Endothelial cell of umbilical vein (primary cell): ENCODE measurements around the gene VAV2. TPM values are rescaled to one million over a fixed set of nuclear protein-coding genes. Genes with fewer than 3 reads are reported as not detected.

Experiments
- BruUV-seq: library from RNA; stranded (reverse); fragments of 400-500 nt; replicated peaks from 2 replicates; lab custom pipeline; 2021; lab: Mats Ljungman, UMichigan
- CTCF ChIA-PET: fragments of 300-600, 350-600 bp; sonication (Branson Sonifier 250); formaldehyde crosslinking; loops from one replicate; lab custom pipeline; 2021; ENCODE audit warnings: antibody characterized with exemption, inconsistent platforms; lab: Charles Lee
- POLR2A ChIA-PET: fragments of 300-600, 350-600 bp; sonication (Branson Sonifier 250); formaldehyde crosslinking; loops from one replicate; lab custom pipeline; 2021; ENCODE audit warnings: antibody characterized with exemption, inconsistent platforms; lab: Charles Lee
- DNase-seq: peaks from one replicate; pipeline ENCODE4 v3.0.0-alpha.2; 2011; ENCODE audit warnings: low read depth, low spot score
- FAIRE-seq: peaks from 2 replicates; lab custom pipeline; 2011; peaks lifted over from hg19 to GRCh38; lab: Jason Lieb, UNC
- H2AFZ ChIP-seq: 2 replicates; pipeline ENCODE4 v1.6.0; 2012; ENCODE audit warnings: low read depth, low read length, control low read depth, inconsistent platforms
- H3K27ac ChIP-seq: 2 replicates; pipeline ENCODE4 v1.5.1; 2011; ENCODE audit warnings: low read depth, mild to moderate bottlenecking, control low read depth, low read length, moderate library complexity; ENCODE audit not compliant: insufficient read depth
- H3K27me3 ChIP-seq, 2 experiments: 2 replicates each; pipeline versions ENCODE4 v1.6.0 to v1.6.1; 2011; ENCODE audit warnings: low read length in 2 of 2, mixed read lengths in 1 of 2; ENCODE audit not compliant: control insufficient read depth in 2 of 2, insufficient read depth in 2 of 2
- H3K36me3 ChIP-seq, 2 experiments: 2 replicates in 1 of 2; 3 replicates in 1 of 2; pipeline ENCODE4 v1.5.1; 2011; ENCODE audit warnings: low read length in 2 of 2, mild to moderate bottlenecking in 1 of 2, moderate library complexity in 1 of 2; ENCODE audit not compliant: control insufficient read depth in 2 of 2, insufficient read depth in 2 of 2; ENCODE audit errors: extremely low read depth in 1 of 2
- H3K4me1 ChIP-seq: 3 replicates; pipeline ENCODE4 v1.5.1; 2011; ENCODE audit warnings: mild to moderate bottlenecking, low read length; ENCODE audit not compliant: control insufficient read depth, insufficient read depth; ENCODE audit errors: extremely low read depth
- H3K4me2 ChIP-seq: 2 replicates; pipeline ENCODE4 v1.6.1; 2011; ENCODE audit warnings: low read length, control low read depth, mixed read lengths; ENCODE audit not compliant: insufficient read depth
- H3K4me3 ChIP-seq, 3 experiments: fragments of 200-600 bp in 1 of 3; sonication (generic), shearing (Covaris generic) in 1 of 3; replicated peaks in 1 of 3; 2 replicates each; pipeline ENCODE4 v1.5.1; 2011 to 2016; ENCODE audit warnings: control low read depth in 3 of 3, low read length in 3 of 3, mild to moderate bottlenecking in 2 of 3, inconsistent platforms in 1 of 3, low read depth in 1 of 3, moderate library complexity in 1 of 3; ENCODE audit not compliant: insufficient read depth in 1 of 3
- H3K79me2 ChIP-seq: 2 replicates; pipeline ENCODE4 v1.6.0; 2012; ENCODE audit warnings: low read length, inconsistent platforms; ENCODE audit not compliant: control insufficient read depth, insufficient read depth
- H3K9ac ChIP-seq: replicated peaks from 2 replicates; pipeline ENCODE3; 2011; ENCODE audit warnings: low read length, control low read depth; ENCODE audit not compliant: insufficient read depth; ENCODE audit errors: extremely low read depth
- H3K9me1 ChIP-seq: replicated peaks from 3 replicates; pipeline ENCODE4 v1.6.0; 2011; ENCODE audit warnings: mild to moderate bottlenecking, low read length; ENCODE audit not compliant: control insufficient read depth, insufficient read depth; ENCODE audit errors: extremely low read depth
- H3K9me3 ChIP-seq: replicated peaks from 2 replicates; pipeline ENCODE4 v1.5.1; 2012; ENCODE audit warnings: low read length, inconsistent platforms; ENCODE audit not compliant: control insufficient read depth, insufficient read depth
- H4K20me1 ChIP-seq: replicated peaks from 2 replicates; pipeline ENCODE3; 2011; ENCODE audit warnings: mild to moderate bottlenecking, low read length; ENCODE audit not compliant: control insufficient read depth, insufficient read depth; ENCODE audit errors: extremely low read depth
- CTCF ChIP-seq, 2 donors: IDR thresholded peaks; 1 replicate in 1 of 2; 2 replicates in 1 of 2; pipeline ENCODE4 v1.5.1; 2011; ENCODE audit warnings: low read length in 2 of 2, mild to moderate bottlenecking in 2 of 2, moderate library complexity in 2 of 2, control low read depth in 1 of 2, inconsistent platforms in 1 of 2, low read depth in 1 of 2; ENCODE audit not compliant: insufficient read depth in 1 of 2; ENCODE audit errors: extremely low read depth in 1 of 2
- EZH2 ChIP-seq: IDR thresholded peaks from 2 replicates; pipeline ENCODE4 v1.6.1; 2012; ENCODE audit warnings: borderline replicate concordance, low read depth, mild to moderate bottlenecking, moderate library complexity, low read length, inconsistent platforms; ENCODE audit not compliant: severe bottlenecking
- FOS ChIP-seq: IDR thresholded peaks from 2 replicates; pipeline ENCODE4 v1.6.1; 2011; ENCODE audit warnings: mild to moderate bottlenecking, low read length, moderate library complexity, borderline replicate concordance; ENCODE audit not compliant: insufficient read depth
- GATA2 ChIP-seq: IDR thresholded peaks from 2 replicates; pipeline ENCODE4 v1.7.0; 2011; ENCODE audit warnings: low read depth, mild to moderate bottlenecking, moderate library complexity, mixed read lengths, low read length; ENCODE audit not compliant: insufficient read length, insufficient read depth
- JUN ChIP-seq: IDR thresholded peaks from 2 replicates; pipeline ENCODE4 v1.6.1; 2011; ENCODE audit warnings: borderline replicate concordance, low read depth; ENCODE audit not compliant: insufficient read length, insufficient read depth
- MAX ChIP-seq: IDR thresholded peaks from 2 replicates; pipeline ENCODE4 v1.6.1; 2011; ENCODE audit not compliant: insufficient read depth, insufficient read length
- MYC ChIP-seq: IDR thresholded peaks from one replicate; pipeline ENCODE4 v1.6.1; 2011; ENCODE audit warnings: mild to moderate bottlenecking, low read depth, low read length
- POLR2A ChIP-seq: IDR thresholded peaks from 2 replicates; pipeline ENCODE4 v1.6.1; 2012; ENCODE audit warnings: low read depth, mild to moderate bottlenecking, control low read depth, low read length
- POLR2AphosphoS5 ChIP-seq: IDR thresholded peaks from 2 replicates; pipeline ENCODE4 v1.6.1; 2012; ENCODE audit warnings: low read depth, mild to moderate bottlenecking, control low read depth, low read length, moderate library complexity; ENCODE audit not compliant: insufficient read depth
- dilution Hi-C: fragments of 300-500 bp; cut with MboI; formaldehyde crosslinking; loops from one replicate; pipeline ENCODE4 v1.15.0; 2019; ENCODE audit warnings: low sequenced_read_pairs; ENCODE audit not compliant: extremely low pct_ligation_motif_present
- intact Hi-C: fragments of 100-400 bp; cut with micrococcal nuclease; formaldehyde crosslinking; loops from one replicate; pipeline ENCODE4 v1.10.0; 2022
- polyA plus RNA-seq, 4 experiments: library from polyadenylated mRNA; depleted of rRNA in 3 of 4; stranded (reverse) in 3 of 4; unstranded in 1 of 4; fragments of >200 nt; gene quantifications; 2 replicates each; pipeline versions ENCODE4 v1.2.1 to v1.2.3, GENCODE V29; 2011 to 2012; ENCODE audit warnings: missing spikeins in 1 of 4
- total RNA-seq: library from RNA; stranded (reverse); gene quantifications from 2 replicates; pipeline ENCODE4 v1.2.3, GENCODE V29; 2021

The VAV2 gene
- total and polyA plus RNA-seq, 2 donors (not counting 3 experiments of a cell fraction or from before 2014, with no cell fraction given), result 10.6 to 30.6 TPM

- DNase-seq (no peak), FAIRE-seq (no peak)
- Histone ChIP-seq H3K4me1 (no peaks in the 10 kb centered on the region), H3K27ac (no peak overlapping the region), H3K27me3 (no peaks in the 10 kb centered on the region), H3K9me3 (no peaks in the 10 kb centered on the region), H2AFZ (no peak overlapping the region), H3K36me3 (peaks cover 0 to 24% of the 10 kb centered on the region in 2 experiments), H3K79me2 (no peaks in the 10 kb centered on the region), H3K4me2 (no peak overlapping the region), H3K9me1 (no peaks in the 10 kb centered on the region), H3K4me3 (no peak overlapping the region), H4K20me1 (no peaks in the 10 kb centered on the region), H3K9ac (no peak overlapping the region)
- no TSS peak for BruUV-seq
- no peak for TF ChIP-seq FOS
- TF ChIP-seq CTCF (IDR thresholded peaks at IDR 0.05; ENCODE audit: extremely low read depth in 1 of 2, insufficient read depth in 1 of 2, low read depth in 1 of 2, low read length in 2 of 2), result no peak
- no peak for TF ChIP-seq JUN
- TF ChIP-seq GATA2, result no peak
- no peak for TF ChIP-seq MYC
- no peak for TF ChIP-seq POLR2A
- TF ChIP-seq MAX, result no peak
- TF ChIP-seq POLR2AphosphoS5, result no peak
- TF ChIP-seq EZH2, result no peak
- CTCF ChIA-PET, result interaction anchor here (1.0 to 2.6 kb wide), 3 partner anchors 9 to 190 kb away, joined by 4 to 13 read pairs (median 6); no protein-coding TSS in a partner anchor
- dilution Hi-C loops (no loop called here), intact Hi-C loops (no loop called here)
- POLR2A ChIA-PET, result no interaction called here
Observed at GRCh38 chr9:133804199-133804598, 187.9 kb downstream of the VAV2 start.
